GM12875 (cell line): ENCODE data around the gene KLF11.

ENCODE experiments used
- H3K4me3 ChIP-seq: one replicate; pipeline ENCODE4 v1.5.1; 2011; ENCODE audit warnings: low read depth, low read length, control low read depth
- TF ChIP-seq, protein P1 (sequence below): IDR thresholded peaks from 2 replicates; pipeline ENCODE4 v1.5.1; 2011; ENCODE audit warnings: low read depth, mild to moderate bottlenecking, control low read depth, inconsistent platforms, low read length, moderate library complexity, borderline replicate concordance; ENCODE audit not compliant: insufficient read depth

Gene KLF11

DNA sequence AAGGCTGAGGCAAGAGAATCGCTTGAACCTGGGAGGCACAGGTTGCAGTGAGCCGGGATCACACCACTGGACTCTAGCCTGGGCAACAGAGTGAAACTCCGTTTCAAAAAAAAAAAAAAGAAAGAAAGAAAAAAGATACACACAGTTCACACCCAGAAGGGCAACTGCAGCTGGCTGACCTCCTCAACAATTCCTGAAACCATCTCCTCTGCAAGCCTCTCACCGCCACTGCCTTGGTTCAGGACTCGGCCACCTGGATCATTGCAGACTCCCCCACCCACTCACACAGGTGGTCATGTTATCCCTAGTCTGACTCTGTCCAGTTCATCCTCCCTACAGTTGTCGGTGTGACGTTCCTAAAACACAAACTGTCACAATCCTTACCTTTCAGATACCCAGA, 34.7 kb downstream of the KLF11 start:
- TF ChIP-seq, protein P1, sequence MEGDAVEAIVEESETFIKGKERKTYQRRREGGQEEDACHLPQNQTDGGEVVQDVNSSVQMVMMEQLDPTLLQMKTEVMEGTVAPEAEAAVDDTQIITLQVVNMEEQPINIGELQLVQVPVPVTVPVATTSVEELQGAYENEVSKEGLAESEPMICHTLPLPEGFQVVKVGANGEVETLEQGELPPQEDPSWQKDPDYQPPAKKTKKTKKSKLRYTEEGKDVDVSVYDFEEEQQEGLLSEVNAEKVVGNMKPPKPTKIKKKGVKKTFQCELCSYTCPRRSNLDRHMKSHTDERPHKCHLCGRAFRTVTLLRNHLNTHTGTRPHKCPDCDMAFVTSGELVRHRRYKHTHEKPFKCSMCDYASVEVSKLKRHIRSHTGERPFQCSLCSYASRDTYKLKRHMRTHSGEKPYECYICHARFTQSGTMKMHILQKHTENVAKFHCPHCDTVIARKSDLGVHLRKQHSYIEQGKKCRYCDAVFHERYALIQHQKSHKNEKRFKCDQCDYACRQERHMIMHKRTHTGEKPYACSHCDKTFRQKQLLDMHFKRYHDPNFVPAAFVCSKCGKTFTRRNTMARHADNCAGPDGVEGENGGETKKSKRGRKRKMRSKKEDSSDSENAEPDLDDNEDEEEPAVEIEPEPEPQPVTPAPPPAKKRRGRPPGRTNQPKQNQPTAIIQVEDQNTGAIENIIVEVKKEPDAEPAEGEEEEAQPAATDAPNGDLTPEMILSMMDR: no peak
- H3K4me3 ChIP-seq: no peak overlapping the region

DNA sequence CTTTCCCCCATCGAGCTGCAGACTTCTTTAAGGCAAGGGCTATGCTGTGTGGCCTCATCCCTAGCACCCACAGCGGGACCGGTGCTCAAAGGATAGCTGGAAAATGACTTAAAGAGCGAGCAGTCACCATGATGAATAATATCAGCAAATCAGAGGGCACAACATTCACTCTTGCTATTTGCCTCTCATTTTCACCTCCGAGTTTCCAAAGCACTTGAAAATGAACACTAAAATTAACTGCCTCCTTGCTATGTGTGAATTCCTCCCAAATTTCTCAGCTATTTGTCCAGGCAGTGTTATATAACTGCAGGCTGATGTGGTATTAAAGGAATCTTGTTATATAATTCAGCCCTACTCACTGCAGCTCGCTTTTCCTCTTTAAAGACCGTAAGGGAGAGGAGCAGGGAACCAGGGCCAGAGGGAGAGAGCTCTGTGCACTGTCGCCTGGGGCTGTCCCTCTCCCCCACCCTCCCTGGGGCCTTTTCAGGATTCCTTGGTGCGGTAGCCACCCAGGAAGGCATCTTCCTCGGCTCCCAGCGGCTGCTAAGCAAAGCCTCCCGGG, 35.4 kb downstream of the KLF11 start:
- peak overlapping the region; percentile 55 for H3K4me3 ChIP-seq
- TF ChIP-seq, protein P1: no peak

DNA sequence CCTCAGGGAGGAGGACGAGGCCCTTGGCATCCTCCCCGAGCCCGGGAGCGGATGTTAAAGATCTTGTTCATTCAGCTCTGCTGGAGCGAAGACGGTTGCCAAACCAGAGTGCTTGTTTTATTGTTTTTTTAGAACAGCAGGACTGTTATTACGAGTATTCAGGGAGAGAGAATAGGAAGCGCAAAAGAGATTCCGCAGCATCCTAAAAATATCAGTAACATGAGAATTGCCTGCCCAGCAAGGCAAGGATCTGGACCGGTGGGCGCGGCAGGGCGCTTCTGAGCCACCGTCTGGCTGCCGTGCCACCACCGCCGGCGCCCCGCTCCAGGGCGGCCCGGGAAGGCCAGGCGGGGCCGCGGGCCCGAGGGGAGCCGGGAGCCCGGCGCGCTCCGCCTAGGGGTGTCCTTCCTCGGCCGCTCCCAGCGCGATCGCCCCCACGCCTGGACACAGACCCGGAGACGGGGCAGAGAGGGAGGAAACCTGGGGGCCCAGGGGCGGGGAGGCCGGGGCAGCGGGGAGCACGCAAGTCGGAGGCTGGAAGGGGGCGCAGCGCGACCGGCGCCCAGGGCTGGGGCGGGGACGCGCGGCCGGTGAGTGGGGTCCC, 36.0 kb downstream of the KLF11 start:
- TF ChIP-seq, protein P1: no peak

DNA sequence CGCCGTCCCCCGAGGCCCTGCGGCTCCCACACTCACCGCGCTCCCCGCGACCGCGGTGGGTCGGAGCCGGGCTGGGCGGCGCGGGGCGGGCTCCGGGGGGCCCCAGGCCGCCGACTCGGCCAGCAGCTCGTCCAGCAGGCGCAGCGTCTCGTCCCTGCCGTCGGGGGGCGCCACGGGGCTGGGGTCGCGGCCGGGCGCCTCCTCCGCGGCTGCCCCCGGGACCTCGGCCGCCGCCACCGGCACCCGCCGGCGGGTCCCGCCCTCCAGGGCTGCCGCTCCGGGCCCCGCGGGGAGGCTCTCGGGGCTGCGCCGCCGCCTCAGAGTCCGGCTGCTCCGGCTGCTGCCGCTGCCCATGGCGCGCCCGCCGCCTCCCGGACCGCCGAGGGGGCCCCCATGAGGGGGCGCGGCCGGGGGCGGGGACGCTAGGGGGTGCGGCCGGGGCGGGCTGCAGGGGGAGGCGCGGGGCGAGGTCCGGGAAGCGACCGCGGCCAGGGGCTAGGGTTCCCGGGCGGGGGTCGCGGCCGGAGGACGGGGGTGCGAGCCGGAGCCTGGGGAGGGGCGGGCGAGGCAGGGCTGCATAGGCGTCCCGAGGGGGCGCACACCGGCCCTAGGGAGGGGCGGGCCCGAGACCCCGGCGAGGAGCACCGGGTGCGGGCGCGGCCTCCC, 36.7 kb downstream of the KLF11 start, which contains the start of gene CYS1:
Gene CYS1 (minus strand): TSS at position 542 of the 666 bp plus-strand sequence. CDS start 188 bp downstream, at position 354.
- TF ChIP-seq, protein P1: peak; percentile 44
- H3K4me3 ChIP-seq: peak within 1 kb of the TSS; percentile 55

More for the DNA sequence above, 36.0 kb downstream of the KLF11 start:
- H3K4me3 ChIP-seq: peak overlapping the region; percentile 55

DNA sequence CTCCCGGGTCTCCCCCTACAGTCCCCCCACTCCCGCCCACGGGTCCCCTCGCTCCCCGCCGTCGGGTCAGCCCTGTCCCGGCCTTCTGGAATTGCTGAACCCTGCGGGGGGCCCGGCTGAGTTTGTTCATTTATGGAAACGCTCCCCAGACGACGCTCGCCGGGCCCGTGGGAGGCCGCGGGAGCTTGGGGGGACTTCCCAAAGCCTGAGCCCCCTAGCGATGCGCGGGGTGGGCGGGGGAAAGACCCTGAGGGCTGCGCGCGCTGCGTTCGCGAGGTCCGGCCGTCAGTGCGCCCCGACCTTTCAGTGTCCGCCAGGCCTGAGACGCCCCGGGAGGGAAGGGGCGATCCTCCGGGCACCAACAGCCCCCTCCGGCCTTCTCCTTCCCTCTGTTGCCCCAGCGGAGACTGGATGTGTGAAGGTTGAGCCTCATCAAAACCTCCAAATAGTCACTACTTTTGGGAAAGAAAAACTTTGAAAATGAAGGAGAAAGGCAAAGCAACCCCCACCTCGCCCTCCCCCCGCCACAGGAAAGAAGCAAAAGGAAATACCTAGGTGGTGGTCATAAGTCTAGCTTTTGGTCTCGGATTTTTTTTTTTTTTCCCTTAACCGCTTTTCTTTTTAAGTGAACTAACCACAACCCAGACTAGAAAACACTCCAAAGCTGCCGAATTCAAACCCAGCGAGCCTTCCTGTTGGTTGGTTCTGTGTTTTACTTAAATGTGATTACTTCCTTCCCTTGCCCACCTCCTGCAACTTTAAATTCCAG, 37.4 kb downstream of the KLF11 start:
- peak overlapping the region; percentile 55 for H3K4me3 ChIP-seq

DNA sequence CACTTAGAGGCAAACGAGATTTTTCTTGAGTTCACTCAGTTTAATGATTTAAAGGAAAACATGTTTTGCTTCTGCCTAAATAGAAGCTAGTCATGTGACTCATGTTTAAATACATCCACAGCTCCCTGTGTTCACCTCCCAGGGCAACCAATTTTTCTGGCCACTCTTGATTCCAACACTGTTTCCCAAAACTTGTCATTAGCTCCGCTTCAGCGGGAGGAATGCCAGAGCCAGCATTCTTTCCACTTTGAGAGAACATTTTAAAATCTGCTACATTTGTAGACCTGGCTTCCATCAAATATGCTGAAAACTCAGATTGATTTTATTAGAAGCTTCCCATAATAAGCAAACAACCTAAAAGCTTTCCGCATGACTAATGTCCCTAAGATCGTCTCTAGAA, 39.7 kb downstream of the KLF11 start:
- TF ChIP-seq, protein P1: no peak
- no peak overlapping the region for H3K4me3 ChIP-seq

More for the DNA sequence above, 37.4 kb downstream of the KLF11 start:
- TF ChIP-seq, protein P1: no peak
